Ectodermal cell (in vitro differentiated cells): ENCODE results near the gene SPIN3.
"Not testable (repeated sequence)": the region's sequence is repeated elsewhere in the genome, so short reads cannot be mapped to it uniquely, and the experiment has no call there.

Source experiments
- H3K27ac ChIP-seq: 2 replicates; pipeline ENCODE4 v1.7.0; 2013; ENCODE audit warnings: mild to moderate bottlenecking, low read depth, low read length; ENCODE audit not compliant: insufficient read depth, poor library complexity, severe bottlenecking
- H3K27me3 ChIP-seq: 2 replicates; pipeline ENCODE4 v1.7.0; 2013; ENCODE audit warnings: mild to moderate bottlenecking, low read length; ENCODE audit not compliant: insufficient read depth, control insufficient read depth, poor library complexity, severe bottlenecking
- H3K36me3 ChIP-seq: one replicate; pipeline ENCODE4 v1.7.0; 2013; ENCODE audit warnings: low read length; ENCODE audit not compliant: control insufficient read depth, insufficient read depth
- H3K4me1 ChIP-seq: one replicate; pipeline ENCODE4 v1.7.0; 2013; ENCODE audit warnings: low read length; ENCODE audit not compliant: control insufficient read depth, insufficient read depth
- H3K4me3 ChIP-seq: 2 replicates; pipeline ENCODE4 v1.7.0; 2013; ENCODE audit warnings: low read depth, low read length, control low read depth; ENCODE audit not compliant: insufficient read depth
- H3K9me3 ChIP-seq: 2 replicates; pipeline ENCODE4 v1.7.0; 2013; ENCODE audit warnings: mild to moderate bottlenecking, low read length, moderate library complexity; ENCODE audit not compliant: control insufficient read depth
- WGBS, 2 experiments: methylation state at CpG; one replicate each; pipeline ENCODE4 v1.1.7; 2013; ENCODE audit warnings: missing lambda C conversion rate in 2 of 2; 5-methylcytosine and 5-hydroxymethylcytosine counted together

SPIN3 gene

GRCh38 chrX:56968980-56969379, 26.4 kb downstream of the SPIN3 start:
- WGBS, 2 experiments, result no CpG with 5 or more reads among the region's 1 CpG
- Histone ChIP-seq H3K4me3 (no peak overlapping the region), H3K9me3 (no peaks in the 10 kb centered on the region), H3K27ac (no peak overlapping the region), H3K27me3 (no peaks in the 10 kb centered on the region), H3K36me3 (no peaks in the 10 kb centered on the region), H3K4me1 (no peaks in the 10 kb centered on the region)

DNA sequence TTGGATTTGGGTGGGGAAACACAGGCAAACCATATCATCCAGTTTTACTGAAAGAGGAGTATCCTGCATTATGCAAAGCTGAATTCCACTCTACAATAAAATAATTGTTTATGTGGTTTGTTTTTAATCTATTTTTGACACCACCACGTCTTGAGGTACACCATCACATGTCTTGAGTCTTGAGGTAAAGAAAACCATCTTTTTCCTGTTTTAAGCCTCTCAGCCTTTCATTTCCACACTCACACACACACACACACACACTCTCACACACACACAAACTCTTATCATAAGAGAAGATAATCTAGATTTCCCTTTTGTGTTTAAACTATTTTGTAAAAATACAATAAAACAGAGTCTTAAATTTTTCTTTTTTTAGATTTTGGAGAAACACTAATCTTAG, 32.0 kb downstream of the SPIN3 start:
- Histone ChIP-seq H3K9me3 (no peaks in the 10 kb centered on the region), H3K27me3 (no peaks in the 10 kb centered on the region), H3K36me3 (no peaks in the 10 kb centered on the region), H3K4me3 (no peak overlapping the region), H3K4me1 (no peaks in the 10 kb centered on the region), H3K27ac (no peak overlapping the region)
- no CpG with 5 or more reads among the region's 1 CpG for WGBS, 2 experiments

DNA sequence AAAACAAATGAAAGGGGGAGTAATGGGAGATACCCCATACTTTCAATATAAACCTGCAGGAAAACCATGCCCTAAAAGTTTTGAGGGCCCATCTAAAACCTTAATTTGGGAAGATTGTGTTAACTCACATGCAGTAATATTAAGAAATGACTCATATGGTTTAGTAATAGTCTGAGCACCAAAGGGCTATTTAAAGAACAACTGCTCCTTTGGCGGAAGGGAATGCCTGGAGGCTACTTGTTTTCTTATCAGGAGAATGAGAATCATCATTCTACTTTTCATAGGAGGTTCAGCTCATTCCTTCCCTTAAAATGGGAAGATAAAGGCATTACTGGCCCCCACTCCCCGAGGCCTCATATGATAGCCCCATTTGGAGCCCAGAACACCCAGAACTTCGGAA, 47.6 kb downstream of the SPIN3 start:
- Histone ChIP-seq H3K4me1 (no peaks in the 10 kb centered on the region), H3K36me3 (no peaks in the 10 kb centered on the region), H3K27ac (no peak overlapping the region), H3K27me3 (no peaks in the 10 kb centered on the region), H3K9me3 (no peaks in the 10 kb centered on the region), H3K4me3 (no peak overlapping the region)
- 83 to 91% methylated on average over 1 to 3 of the region's 3 CpGs for WGBS, 2 experiments

DNA sequence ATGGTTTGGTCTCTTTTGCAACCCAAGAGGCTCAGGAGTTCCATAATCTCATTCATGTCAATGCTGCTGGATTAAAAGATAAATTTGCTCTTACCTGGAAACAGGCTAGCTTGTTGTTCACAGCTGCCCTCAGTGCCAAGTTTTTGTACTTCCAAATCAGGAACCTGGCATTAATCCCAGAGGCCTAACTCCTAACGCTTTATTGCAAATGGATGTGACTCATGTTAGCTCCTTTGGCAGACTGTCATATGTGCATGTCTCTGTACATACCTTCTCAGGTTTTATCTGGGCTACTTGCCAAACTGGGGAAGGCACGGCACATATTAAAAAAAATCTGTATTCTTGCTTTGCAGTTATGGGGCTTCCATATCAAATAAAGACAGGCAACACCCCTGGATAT, 49.1 kb downstream of the SPIN3 start:
- not testable (repeated sequence) for H3K27me3 ChIP-seq, H3K27ac ChIP-seq, H3K9me3 ChIP-seq, H3K36me3 ChIP-seq, H3K4me1 ChIP-seq, H3K4me3 ChIP-seq
- 83 to 100% methylated on average over 2 of the region's 2 CpGs for WGBS, 2 experiments

DNA sequence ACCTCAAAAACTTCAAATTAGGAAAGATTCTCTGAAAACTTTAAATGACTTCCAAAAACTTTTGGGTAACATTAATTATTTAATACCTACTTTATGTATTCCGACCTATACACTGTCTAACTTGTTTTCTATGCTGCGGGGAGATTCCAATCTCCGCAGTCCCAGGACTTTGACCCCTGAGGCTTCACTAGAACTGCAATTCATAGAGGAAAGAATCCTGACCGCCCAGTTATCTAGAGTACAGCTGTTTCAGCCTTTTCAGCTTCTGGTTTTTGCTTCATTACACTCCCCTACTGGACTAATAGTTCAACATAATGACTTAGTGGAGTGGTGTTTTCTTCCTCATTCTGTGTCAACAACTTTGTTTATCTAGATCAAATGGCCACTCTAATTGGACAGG, 50.1 kb downstream of the SPIN3 start:
- not testable (repeated sequence) for H3K4me1 ChIP-seq, H3K9me3 ChIP-seq, H3K36me3 ChIP-seq, H3K27ac ChIP-seq, H3K4me3 ChIP-seq, H3K27me3 ChIP-seq
- WGBS, 2 experiments, result 100% methylated on average over 4 of the region's 4 CpGs

DNA sequence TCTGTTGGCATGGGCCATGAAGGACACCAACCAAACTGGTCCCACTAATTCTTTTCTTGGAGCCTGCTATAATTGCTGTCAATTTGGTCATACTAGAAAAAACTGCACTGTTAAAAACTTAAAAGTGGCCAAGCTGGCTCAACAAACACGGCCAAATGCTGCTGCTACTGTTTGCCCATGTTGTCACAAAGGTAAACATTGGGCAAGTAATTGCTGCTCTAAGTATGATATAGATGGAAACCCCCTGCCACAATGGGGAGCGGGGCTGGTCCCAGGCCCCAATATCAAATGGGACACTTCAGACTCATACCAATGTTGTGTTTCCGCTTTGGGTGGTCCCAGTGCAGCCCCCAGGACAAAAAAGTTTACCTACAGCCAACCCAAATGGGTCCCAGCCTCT, 52.1 kb downstream of the SPIN3 start:
- Histone ChIP-seq H3K27ac (no peak overlapping the region), H3K36me3 (no peaks in the 10 kb centered on the region), H3K4me1 (no peaks in the 10 kb centered on the region), H3K4me3 (no peak overlapping the region), H3K27me3 (no peaks in the 10 kb centered on the region), H3K9me3 (no peaks in the 10 kb centered on the region)
- WGBS, 2 experiments, result 90% methylated on average over 3 of the region's 3 CpGs
